Esophagus squamous epithelium (tissue), 5 donors: ENCODE data around the gene MRPL45. TPM values are rescaled to one million over a fixed set of nuclear protein-coding genes. Genes with fewer than 3 reads are reported as not detected.
A peak's percentile ranks its signal among the peaks of the same experiment; 100 is the strongest.

Experiments used
- DNase-seq: peaks from one replicate; lab custom pipeline; 2025; lab: John Stamatoyannopoulos, UW
- H3K27ac ChIP-seq, 4 donors: fragments of 200-600 bp; sonication (generic); one replicate each; pipeline ENCODE4 v1.5.1; 2016 to 2019; ENCODE audit warnings: mild to moderate bottlenecking in 1 of 4
- H3K27me3 ChIP-seq, 4 donors: fragments of 200-600 bp; sonication (generic); 1 replicate in 3 of 4; 2 replicates in 1 of 4; pipeline versions ENCODE4 v1.5.1 to v1.6.0; 2017 to 2021; ENCODE audit warnings: antibody characterized with exemption in 1 of 4
- H3K36me3 ChIP-seq, 3 donors: fragments of 200-600 bp; sonication (generic); one replicate each; pipeline ENCODE4 v1.5.1; 2016 to 2019
- H3K4me1 ChIP-seq, 3 donors: fragments of 200-600 bp; sonication (generic); one replicate each; pipeline ENCODE4 v1.5.1; 2017 to 2019
- H3K4me3 ChIP-seq, 4 donors: fragments of 200-600 bp; sonication (generic); 1 replicate in 3 of 4; 2 replicates in 1 of 4; pipeline ENCODE4 v1.5.1; 2016 to 2019; ENCODE audit warnings: mild to moderate bottlenecking in 2 of 4, moderate library complexity in 1 of 4
- H3K9me3 ChIP-seq, 3 donors: fragments of 200-600 bp; sonication (generic); one replicate each; pipeline ENCODE4 v1.5.1; 2016 to 2019
- POLR2A ChIP-seq, 4 donors: fragments of 450-650 bp; IDR thresholded peaks; one replicate each; pipeline ENCODE4 v1.6.1; 2017; ENCODE audit warnings: antibody characterized with exemption in 4 of 4, mild to moderate bottlenecking in 4 of 4, moderate library complexity in 3 of 4
- WGBS, 2 donors: methylation state at CpG; one replicate each; pipeline ENCODE4 v1.1.5; 2018; 5-methylcytosine and 5-hydroxymethylcytosine counted together
- intact Hi-C: fragments of 100-400 bp; cut with DNase I; formaldehyde crosslinking; loops from one replicate; pipeline ENCODE4 v1.15.0; 2022
- total RNA-seq, 4 donors: library from RNA; depleted of rRNA; stranded (reverse); fragments of >200 nt; gene quantifications; one replicate each; pipeline ENCODE4 v1.1.0, GENCODE V29; 2016
- TF ChIP-seq, protein P1 (sequence below), 6 experiments: fragments of 450-650 bp in 4 of 6; fragments of 200-600 bp in 2 of 6; sonication (generic) in 2 of 6; IDR thresholded peaks; one replicate each; pipeline ENCODE4 v1.5.1; 2016 to 2019; ENCODE audit warnings: antibody characterized with exemption in 6 of 6, mild to moderate bottlenecking in 4 of 6, moderate library complexity in 4 of 6
- donor health status: DM: yes; HTN: yes; CAD: no.

Gene MRPL45
- total RNA-seq, 4 donors from 2014 or later: 21.3 to 33.0 (median 29.9) TPM

DNA sequence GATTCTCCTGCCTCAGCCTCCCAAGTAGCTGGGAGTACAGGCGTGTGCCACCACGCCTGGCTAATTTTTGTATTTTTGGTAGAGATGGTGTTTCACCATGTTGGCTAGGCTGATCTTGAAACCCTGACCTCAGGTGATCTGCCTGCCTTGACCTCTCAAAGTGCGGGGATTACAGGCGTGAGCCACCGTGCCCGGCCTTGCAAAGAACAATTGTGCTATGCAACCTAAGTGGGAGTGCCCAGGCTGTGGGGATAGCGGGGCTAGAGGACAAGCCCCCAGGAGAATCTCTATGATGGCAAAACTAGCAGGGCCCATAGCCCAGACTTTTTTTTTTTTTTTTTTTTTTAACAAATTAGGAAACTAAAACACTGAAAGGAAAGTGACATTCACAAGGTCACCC is 48.8 kb downstream of the MRPL45 start:
- Histone ChIP-seq H3K4me3 (no peak overlapping the region), H3K36me3 (no peaks in the 10 kb centered on the region), H3K4me1 (peaks cover 0 to 14% (median 0%) of the 10 kb centered on the region in 3 donors), H3K27ac (no peak overlapping the region), H3K27me3 (peaks cover 0 to 14% (median 0%) of the 10 kb centered on the region in 4 donors), H3K9me3 (no peaks in the 10 kb centered on the region)
- intact Hi-C loops: no loop called here
- TF ChIP-seq POLR2A (IDR thresholded peaks at IDR 0.05): no peak
- TF ChIP-seq, protein P1, sequence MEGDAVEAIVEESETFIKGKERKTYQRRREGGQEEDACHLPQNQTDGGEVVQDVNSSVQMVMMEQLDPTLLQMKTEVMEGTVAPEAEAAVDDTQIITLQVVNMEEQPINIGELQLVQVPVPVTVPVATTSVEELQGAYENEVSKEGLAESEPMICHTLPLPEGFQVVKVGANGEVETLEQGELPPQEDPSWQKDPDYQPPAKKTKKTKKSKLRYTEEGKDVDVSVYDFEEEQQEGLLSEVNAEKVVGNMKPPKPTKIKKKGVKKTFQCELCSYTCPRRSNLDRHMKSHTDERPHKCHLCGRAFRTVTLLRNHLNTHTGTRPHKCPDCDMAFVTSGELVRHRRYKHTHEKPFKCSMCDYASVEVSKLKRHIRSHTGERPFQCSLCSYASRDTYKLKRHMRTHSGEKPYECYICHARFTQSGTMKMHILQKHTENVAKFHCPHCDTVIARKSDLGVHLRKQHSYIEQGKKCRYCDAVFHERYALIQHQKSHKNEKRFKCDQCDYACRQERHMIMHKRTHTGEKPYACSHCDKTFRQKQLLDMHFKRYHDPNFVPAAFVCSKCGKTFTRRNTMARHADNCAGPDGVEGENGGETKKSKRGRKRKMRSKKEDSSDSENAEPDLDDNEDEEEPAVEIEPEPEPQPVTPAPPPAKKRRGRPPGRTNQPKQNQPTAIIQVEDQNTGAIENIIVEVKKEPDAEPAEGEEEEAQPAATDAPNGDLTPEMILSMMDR (IDR thresholded peaks at IDR 0.05): no peak
- WGBS, 2 donors: 91 to 98% methylated on average over 6 of the region's 7 CpGs
- no peak for DNase-seq

- peaks cover 0 to under 1% (median 0%) of the 10 kb centered on the region in 4 donors for H3K27me3 ChIP-seq
- H3K4me1 ChIP-seq: peaks cover 14 to 31% (median 16%) of the 10 kb centered on the region in 3 donors
- no peak overlapping the region for H3K27ac ChIP-seq
- H3K9me3 ChIP-seq: no peaks in the 10 kb centered on the region
- WGBS, 2 donors: 15 to 17% methylated on average over 8 of the region's 8 CpGs
- no peak for TF ChIP-seq POLR2A (IDR thresholded peaks at IDR 0.05)
- TF ChIP-seq, protein P1 (IDR thresholded peaks at IDR 0.05): peak; percentile 70 to 92 (median 86)
- no peak overlapping the region for H3K4me3 ChIP-seq
- H3K36me3 ChIP-seq: no peaks in the 10 kb centered on the region
- intact Hi-C loops: no loop called here
- no peak for DNase-seq
These were observed 52.2 kb downstream of the MRPL45 start for GRCh38 chr17:38349097-38349730.

GRCh38 chr17:38350035-38350434 is 53.1 kb downstream of the MRPL45 start:
- TF ChIP-seq POLR2A (IDR thresholded peaks at IDR 0.05): no peak
- TF ChIP-seq, protein P1 (IDR thresholded peaks at IDR 0.05): no peak
- 82 to 91% methylated on average over 2 of the region's 2 CpGs for WGBS, 2 donors
- H3K9me3 ChIP-seq: no peaks in the 10 kb centered on the region
- no peak overlapping the region for H3K4me3 ChIP-seq
- peaks cover 17 to 39% (median 24%) of the 10 kb centered on the region in 3 donors for H3K4me1 ChIP-seq
- no peaks in the 10 kb centered on the region for H3K27me3 ChIP-seq
- DNase-seq: no peak
- H3K36me3 ChIP-seq: no peaks in the 10 kb centered on the region
- peak overlapping the region in 1 of 4 donors; percentile 14 for H3K27ac ChIP-seq
- intact Hi-C loops: loop anchor here (2.0 kb wide), 1 partner anchor 67 kb away; no protein-coding TSS in a partner anchor

- H3K27me3 ChIP-seq: no peaks in the 10 kb centered on the region
- WGBS, 2 donors: 0 to 1% methylated on average over 3 to 18 of the region's 84 CpGs
- peak within 1 kb of the TSS; percentile 87 to 95 (median 88) for H3K27ac ChIP-seq
- peak; percentile 29 for DNase-seq
- intact Hi-C loops: loop anchor here (2.0 kb wide), 1 partner anchor 65 kb away; no protein-coding TSS in a partner anchor
- TF ChIP-seq POLR2A (IDR thresholded peaks at IDR 0.05): peak in 3 of 4 donors; percentile 24 to 73 (median 29)
- TF ChIP-seq, protein P1 (IDR thresholded peaks at IDR 0.05): peak in 1 of 6 experiments; percentile 13
- peaks cover 17 to 55% (median 37%) of the 10 kb centered on the region in 3 donors for H3K4me1 ChIP-seq
- H3K36me3 ChIP-seq: no peaks in the 10 kb centered on the region
- H3K9me3 ChIP-seq: no peaks in the 10 kb centered on the region
- H3K4me3 ChIP-seq: peak within 1 kb of the TSS; percentile 70 to 100 (median 85)
These were observed 54.6 kb downstream of the MRPL45 start, which contains the start of gene SOCS7 for GRCh38 chr17:38351412-38352222. TSS of gene SOCS7 (plus strand) at chr17:38351844. CDS start at chr17:38352053, 209 bp downstream.
